HG02763 (cell line): ENCODE measurements around the gene LPIN1.
A peak's percentile ranks its signal among the peaks of the same experiment; 100 is the strongest.

ENCODE experiments used
- ATAC-seq: cut with Tn5 transposase; IDR thresholded peaks from one replicate; pipeline ENCODE4 v1.9.1; 2021; ENCODE audit warnings: mild to moderate bottlenecking, moderate library complexity; ENCODE audit not compliant: unreplicated experiment

Gene LPIN1, protein sequence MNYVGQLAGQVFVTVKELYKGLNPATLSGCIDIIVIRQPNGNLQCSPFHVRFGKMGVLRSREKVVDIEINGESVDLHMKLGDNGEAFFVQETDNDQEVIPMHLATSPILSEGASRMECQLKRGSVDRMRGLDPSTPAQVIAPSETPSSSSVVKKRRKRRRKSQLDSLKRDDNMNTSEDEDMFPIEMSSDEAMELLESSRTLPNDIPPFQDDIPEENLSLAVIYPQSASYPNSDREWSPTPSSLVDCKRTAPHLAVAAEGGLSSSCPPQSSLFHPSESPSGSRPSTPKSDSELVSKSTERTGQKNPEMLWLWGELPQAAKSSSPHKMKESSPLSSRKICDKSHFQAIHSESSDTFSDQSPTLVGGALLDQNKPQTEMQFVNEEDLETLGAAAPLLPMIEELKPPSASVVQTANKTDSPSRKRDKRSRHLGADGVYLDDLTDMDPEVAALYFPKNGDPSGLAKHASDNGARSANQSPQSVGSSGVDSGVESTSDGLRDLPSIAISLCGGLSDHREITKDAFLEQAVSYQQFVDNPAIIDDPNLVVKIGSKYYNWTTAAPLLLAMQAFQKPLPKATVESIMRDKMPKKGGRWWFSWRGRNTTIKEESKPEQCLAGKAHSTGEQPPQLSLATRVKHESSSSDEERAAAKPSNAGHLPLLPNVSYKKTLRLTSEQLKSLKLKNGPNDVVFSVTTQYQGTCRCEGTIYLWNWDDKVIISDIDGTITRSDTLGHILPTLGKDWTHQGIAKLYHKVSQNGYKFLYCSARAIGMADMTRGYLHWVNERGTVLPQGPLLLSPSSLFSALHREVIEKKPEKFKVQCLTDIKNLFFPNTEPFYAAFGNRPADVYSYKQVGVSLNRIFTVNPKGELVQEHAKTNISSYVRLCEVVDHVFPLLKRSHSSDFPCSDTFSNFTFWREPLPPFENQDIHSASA

DNA sequence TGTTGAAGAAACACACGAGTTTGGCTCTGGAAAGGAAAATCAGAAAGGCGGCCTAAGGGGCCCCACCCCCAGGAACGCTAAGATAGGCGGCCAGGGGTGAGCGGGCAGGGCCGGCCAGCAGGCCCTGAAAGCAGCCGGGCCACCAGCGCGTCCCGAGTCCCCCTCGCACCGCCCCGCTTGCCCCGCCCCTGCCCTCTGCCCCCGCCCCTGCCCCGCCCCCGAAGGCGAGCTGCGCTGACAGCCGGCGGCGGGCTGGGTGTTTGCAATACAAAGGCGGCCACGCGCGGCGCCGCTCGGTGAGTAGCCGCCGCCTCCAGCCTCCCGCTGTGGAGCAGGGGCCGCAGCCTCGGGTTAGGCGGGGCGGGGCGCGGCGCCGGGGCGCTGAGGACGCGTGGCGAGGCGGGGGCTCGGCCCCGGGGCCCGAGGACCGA lies at the start of gene LPIN1:
TSS of gene LPIN1 (plus strand) at position 257 of the 431 bp plus-strand sequence. CDS start 18,910 bp downstream, outside the sequence.
- peak; percentile 43 for ATAC-seq

DNA sequence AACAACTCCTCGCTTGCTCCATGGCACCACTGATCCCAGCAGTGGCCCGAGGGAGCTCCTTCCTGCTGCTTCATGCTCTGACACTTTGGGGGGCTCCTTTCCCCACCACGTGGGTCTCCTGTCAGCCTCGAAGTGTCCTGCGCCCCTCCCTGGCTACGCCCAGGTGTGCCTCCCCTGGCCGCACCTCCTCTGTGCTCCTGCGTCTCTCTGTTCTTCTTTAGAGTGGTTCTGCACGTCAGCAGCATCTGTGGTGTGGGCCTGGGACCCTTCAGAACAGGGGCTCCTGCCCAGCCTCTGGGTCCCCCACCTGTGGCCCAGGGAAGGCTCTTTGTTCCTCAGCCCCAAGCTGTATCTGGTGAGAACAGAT lies 49.7 kb upstream of the LPIN1 start:
- ATAC-seq = no peak

DNA sequence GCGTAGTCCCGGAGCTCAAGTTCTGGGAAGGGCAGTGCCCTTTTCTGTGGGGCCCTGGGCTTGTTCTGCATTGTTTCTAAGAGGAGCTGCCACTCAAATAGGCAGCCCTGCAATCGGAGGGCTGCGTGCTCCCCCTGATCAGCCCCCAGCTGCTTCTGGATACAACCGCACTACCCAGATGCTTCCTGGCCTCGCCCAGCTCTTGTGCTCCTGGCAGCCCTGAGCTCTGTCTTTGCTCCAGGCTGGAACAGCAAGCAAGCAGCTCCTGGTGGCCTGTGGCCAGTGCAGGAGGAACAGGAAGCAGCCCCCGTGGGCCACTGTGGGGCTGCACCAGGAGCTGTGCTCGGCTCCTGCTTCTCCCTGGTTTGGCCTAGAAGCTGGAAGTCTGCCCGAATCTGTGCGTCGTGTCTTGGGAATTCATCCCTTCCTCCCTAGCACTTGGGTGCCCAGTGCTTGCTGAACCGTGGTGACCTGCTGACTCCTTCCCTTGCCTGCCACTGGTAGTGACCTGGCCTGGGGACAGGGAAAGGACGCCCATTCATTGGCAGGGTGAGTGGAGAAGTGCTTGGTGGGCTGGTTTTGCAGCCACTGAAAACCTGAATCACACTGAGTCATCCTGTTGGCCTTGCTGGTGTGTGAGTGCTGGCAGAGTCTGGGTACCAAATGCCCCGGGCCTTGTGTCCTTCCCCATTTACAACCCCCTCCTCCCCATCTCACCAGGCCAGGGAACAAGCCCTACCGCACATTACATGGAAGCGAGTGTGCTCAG lies 49.1 kb upstream of the LPIN1 start:
- ATAC-seq = no peak

DNA sequence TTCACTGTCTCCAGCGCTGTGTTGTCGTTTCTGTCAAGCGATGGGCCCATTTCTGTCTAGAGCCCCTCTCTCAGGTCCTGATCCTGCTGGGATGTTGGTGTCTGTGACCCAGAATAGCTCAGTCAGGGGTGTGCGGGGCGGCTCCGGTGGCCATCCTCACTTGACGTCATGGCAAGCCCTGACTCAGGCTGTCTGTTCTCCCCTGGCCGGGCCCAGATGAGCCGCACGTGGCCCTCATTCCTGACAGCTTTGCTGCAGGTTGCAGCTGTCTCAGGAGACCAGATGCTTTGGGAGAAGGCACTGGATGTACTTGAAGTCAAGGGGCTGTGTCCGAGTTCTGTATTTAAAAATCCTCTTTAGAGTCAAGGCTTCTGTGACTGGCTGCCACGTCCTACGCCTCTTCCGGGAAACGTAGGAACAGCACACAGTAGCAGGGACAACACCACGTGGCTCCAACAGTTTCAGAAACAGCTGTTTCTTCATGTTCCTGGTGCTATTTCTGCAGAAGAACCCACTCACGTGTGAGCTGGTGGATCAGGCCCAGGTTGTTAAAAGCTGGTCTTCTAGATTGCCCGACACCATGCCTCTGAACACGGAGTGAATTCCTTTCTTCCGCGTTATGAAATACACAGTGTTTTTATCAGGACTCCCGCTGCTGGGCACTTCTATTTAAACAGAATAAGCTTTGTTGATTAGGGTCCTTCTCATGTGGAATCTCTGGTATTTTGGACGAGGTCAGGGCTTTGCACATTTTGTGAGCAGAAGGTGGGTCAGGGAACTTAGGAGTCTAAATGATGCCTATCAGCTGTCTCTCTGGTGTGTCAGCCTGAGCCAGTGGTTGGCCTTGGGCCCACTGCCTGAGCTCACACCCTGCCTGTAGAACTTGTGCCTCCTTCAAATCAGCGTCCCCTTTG lies 48.2 kb upstream of the LPIN1 start:
- no peak for ATAC-seq

DNA sequence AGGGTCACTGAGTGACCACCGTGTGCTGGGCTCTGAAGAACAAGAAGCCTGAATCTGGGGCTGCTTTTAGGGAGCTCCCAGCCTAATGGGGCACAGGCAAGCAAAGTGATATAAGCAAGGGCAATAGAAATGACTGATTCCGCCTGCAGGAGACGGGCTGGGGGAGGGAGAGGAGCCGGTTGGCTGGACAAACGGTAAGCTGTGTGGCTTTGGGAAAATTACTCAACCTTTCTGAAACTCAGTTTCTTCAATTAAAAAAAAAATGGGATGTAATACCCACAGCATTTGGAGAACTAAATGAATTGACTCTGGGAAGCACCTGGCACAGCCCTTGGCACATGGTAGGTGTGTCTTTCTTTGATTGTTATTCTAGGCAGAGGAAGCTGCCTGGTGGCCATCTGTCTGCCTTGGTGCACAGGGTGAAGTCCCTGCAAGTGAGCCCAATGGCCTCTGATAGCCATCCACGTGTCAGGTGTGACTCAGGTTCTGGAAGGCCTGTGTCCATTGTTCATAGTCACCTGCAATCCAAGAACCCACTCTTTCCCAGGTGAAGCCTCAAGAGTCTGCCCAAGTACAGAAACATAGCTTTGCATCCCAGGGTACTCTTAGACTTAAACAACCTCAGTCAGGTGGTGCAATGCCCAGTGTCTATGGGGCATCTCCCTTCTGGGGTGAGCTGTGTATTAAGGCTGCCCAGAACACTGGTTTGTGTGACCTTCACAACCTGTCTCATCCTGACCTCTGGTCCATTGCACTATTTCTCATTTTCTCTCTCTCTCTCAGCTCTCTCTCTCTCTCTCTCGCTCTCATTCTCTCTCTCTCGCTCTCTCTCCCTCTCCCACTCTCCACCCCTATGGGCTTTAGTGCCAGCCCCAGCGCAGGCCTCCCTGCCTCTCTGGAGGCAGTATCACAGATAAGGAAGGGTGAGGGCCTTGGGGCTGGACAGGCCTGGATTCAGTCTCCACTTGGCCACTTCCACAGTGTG lies 46.5 kb upstream of the LPIN1 start:
- no peak for ATAC-seq

DNA sequence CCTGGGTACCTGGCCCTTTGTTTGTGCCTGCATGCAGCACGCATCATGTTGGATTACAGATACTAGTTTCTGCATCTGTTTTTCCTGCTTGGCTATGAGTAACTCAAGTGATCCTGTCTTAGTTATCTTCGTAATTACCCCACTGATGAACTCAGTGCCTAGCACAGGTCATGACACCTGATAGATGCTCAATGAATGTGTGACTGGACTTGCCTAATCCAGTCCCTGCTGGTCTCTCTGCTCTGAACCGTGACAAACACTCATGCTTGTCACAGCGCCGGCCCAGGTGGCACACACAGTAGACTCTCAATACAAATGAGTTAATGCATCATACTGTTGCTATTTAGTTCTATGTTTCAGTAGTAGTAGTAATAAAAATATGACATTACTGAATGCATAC lies 45.2 kb upstream of the LPIN1 start:
- ATAC-seq = no peak

DNA sequence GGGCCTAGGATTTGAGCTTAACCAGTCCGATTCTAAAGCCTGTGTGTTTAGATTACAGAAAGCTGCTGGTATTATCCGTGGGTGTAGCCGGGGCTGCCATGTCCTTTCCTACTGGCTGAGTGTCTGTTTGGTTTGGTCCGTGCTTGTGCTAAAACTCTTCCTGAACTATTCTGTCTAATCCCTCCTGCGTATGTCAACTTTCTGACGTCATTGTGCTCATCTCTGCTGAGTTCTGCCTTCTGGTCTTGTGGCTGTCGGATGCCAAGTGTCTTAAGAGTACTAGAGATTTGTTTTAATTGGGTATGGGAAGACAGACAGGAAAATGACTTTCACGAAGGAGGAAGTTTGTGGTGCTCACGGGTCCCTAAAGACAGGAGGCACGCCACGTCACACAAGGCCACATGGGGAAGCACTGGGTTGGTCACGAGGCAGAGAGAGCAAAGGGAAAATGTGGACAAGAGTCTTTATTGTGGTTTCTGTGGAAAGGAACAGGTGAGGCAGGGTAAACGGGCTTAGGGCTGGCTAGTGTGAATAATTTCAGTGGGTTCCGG lies 44.6 kb upstream of the LPIN1 start:
- no peak for ATAC-seq

DNA sequence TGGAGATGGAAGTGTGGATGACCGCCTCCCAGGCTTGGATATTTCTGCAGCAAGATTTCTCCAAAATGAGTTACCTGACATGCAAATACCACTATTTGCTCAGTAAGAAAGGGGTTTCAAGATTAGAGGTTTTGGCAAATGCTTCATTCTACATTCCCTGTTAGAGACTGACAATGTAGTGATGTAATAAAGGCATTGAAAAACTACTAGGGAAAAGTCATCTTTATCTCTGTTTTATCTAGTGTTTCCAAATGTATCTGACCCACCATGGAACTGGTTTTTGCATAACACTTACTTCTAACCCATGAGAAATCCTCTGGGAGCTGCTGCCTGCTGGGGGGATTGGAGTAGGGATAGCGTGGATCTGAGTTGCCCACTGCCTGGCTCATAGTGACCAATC lies 43.5 kb upstream of the LPIN1 start:
- ATAC-seq = no peak

DNA sequence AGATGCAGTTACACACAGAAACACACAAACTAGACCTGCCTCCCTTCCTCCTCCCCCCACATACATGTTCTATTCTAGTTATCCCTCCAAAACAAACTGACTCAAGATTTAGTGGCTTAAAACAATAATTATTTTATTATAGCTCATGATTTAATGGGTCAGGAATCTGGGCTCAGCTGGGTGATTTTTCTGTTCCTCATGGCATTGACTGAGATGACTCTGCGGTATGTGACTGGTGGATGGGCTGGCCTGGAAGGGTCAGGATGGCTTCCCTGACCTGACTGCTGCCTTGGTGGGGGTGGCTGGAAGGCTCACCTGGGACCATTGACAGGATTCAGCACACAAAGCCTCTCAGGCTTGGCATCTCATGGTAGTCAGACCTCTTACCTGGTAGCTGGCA lies 42.7 kb upstream of the LPIN1 start:
- no peak for ATAC-seq

DNA sequence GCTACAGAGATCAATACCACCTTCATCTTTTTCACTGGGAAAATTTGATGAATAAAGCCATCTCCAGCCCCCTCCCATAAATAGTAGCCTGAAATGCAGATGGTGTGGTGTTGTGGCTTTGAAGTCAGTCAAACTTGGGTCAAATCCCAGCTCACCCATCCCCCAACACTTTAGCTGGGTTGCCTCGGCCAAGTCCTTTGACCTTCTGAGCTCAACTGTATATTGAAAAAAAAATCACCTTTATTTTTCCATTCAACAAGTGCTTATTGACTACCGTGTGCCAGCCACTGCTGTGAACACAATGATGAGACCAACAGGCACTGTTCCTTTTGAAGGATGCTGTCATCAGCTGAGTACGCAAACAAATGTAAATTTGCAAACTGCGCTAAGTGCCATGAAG lies 41.4 kb upstream of the LPIN1 start:
- no peak for ATAC-seq

DNA sequence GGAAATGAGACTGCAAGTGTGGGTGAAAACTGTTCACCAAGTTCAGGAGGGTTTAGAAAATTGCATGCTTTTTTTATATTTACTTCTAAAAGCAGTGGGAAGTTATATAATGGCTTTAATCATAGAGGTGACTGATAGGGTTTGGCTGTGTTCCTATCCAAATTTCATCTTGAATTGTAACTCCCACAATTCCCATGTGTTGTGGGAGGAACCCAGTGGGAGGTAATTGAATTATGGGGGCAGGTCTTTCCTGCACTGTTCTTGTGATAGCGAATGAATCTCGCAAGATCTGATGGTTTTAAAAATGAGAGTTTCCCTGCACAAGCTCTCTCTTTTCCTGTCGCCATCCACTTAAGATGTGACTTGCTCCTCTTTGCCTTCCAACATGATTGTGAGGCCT lies 40.7 kb upstream of the LPIN1 start:
- ATAC-seq = no peak

DNA sequence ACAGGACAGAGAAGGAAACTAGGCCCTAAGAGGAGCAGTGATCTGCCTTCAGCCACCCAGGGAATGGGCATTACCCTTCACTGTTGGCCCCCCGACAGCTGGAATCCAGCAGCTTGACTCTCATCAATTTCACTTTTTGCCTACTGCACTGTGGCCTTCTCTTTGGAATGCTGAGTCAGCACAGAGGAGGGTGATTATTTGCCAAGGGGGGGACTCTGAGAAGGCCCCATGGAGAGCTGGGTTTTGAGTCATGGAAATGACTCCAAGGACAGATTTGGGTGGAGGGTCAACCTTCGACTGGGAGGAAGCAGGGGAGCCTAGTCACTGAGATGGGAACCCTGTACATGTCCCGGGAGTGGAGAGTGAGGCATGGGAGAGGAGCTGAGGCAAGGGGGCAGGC lies 38.3 kb upstream of the LPIN1 start:
- no peak for ATAC-seq

DNA sequence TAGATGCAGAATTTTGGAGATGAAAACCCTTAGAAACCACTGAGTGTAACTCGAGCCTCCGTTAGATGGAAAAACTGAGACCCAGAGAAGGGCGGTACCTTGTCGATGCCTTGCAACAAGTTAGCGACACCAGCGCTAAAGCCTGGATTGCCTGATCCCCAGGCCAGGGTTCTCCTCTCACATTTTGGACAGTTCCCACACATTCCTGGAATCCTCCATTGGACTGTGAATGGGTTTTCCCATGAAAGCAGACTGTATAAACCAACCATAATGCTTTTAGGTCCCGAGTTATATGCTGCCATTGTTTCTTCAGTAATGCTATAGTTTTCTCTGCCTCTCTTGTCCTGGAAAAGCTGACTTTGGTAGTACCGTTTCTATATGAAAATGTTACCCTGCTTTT lies 37.1 kb upstream of the LPIN1 start:
- ATAC-seq = no peak

DNA sequence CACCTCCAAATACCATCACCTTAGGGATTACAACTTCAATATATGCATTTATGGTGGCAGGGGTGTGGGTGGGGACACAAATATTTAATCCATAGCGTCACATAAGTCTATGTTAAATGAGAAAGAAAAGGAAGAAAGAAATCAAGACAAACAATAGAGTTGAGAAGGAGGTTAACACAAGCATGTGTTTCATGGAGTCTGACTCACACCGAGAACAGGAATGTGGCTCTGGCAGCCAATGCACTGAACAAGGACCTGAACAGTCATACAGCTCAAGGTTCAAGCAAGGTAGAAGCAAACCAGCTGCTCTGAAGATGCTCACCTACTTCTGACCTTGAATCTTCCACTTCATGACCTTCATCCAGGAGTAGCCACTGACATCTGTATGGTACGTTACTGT lies 36.2 kb upstream of the LPIN1 start:
- ATAC-seq = no peak

DNA sequence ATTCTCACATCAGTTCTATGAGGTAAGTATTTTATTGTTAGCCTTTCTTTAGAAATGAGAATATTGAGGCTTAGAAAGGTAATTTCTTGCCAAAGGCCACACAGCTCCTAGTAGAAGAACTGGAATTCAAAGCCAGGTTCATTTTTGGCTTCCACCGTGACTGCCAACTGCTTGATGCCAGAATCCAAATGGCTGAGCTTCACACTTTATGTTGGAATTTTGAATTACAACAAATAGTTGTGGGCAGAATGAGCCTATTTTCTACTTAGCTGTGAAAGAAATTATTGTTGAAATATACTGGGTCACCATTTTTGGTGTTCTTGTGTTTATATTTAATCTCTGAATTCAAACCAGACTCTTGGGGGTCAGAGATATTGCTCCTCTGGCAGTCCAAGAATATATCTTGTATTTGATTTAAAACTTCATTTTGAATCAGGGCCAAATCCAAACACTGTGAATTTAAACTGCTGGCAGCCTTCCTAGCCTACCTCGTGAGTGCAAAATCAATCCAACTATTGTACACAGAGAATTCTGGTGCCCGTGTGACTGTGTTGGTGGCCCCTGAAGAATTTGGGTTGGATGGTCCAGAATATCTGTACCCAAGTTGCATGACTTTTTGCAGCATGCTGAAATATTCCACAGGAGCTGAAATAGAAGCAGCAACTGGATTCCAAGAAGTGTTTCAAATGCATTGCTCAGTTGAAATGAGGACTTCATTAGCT lies 35.6 kb upstream of the LPIN1 start:
- ATAC-seq = no peak

DNA sequence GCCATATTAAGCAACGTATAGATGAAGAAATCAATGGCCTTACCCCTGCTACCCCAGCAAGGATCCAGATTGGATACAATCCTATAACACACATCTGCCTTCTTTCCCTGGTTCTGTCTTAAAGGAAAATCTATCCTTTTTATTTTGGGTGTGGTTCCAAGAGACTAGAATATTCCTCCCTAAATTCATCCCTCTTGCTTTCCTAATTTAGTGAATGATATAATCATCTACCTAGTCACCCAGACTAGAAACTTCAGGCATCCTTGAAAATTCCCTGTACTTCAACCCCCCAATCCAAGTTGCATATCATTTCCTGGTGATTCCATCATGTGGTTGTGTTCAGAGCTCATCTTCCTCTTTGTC lies 35.1 kb upstream of the LPIN1 start:
- no peak for ATAC-seq

DNA sequence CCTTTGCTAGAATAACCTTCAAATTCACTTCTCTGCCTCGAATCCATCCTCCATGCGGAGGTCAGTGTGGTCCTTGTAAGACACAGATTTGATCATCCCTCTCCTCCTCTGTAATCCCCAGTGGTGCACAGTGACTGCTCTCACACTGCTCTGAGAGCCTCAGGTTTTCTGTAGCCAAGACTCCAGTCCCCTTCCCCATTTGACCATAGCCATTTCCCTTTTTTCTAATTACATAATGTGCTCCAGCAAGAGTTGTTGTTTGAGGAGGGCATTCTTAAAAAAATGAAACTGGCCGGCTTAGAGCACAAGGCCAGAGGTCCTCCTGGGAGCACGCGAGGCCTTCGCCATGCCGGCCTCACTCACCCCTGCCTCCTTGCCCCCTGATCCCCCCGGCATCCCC lies 34.7 kb upstream of the LPIN1 start:
- no peak for ATAC-seq

DNA sequence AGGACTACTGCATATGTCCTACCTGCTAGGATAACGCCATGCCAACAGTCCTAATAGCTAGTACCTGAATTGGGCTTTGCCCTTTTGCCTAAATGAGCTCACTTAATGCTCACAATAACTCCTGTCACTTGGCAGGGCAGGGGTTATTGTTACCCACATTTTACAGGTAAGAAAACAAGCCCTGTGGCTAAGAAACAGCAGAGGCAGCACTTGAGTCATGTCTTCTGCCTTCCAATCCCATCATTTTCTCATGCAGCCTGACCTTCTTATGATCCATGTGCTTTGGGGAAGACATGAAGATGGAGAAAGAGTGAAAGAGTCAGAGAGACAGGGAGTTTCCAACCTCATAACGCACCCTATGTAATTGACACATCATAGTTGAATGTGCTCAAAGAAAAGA lies 33.6 kb upstream of the LPIN1 start:
- ATAC-seq = no peak
